IPS-NIHi7 (cell line): ENCODE data around the gene UVSSA.
"Not testable (repeated sequence)": the region's sequence is repeated elsewhere in the genome, so short reads cannot be mapped to it uniquely, and the experiment has no call there.

Experiments used
- DNase-seq: peaks from one replicate; pipeline ENCODE4 v3.0.0; 2012; ENCODE audit warnings: mixed read lengths; ENCODE audit errors: extremely low spot score

Gene UVSSA

DNA sequence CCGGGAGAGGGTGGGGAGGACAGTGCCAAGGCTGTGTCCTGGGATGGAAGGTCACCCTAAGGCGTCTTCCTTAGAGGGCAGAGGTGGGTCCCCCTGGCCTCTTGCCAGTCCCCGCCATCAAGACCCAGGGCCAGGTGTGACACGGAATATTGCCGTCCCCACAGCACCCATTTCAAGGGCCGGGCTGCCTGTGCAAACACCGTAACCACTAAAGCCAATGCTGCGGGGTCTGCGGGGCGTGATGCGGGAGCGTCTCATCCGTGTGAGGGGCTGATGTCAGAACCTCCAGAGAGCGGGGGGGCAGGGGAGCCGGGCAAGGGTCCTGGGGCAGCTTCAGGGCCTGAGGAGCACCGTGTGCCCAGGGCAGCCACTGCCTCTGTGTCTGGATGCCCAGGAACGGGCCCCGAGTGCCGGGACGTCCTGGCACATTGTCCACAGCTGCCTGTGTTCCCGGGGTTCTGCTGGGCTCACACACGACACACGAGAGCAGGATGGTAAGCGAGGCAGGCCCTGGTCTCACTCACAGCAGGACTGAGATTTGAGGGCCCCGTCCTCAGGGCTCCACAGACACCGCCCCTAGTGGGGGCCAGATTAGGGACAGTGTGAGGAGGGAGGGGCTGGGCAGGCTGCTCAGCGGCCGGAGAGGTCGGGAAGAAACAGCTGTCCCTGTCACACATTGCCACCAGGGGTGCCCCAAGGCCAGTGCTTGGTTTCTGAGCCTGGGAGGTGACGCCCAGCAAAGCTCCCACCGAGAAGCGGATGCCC lies 30.0 kb downstream of the UVSSA start:
- DNase-seq, result no peak

DNA sequence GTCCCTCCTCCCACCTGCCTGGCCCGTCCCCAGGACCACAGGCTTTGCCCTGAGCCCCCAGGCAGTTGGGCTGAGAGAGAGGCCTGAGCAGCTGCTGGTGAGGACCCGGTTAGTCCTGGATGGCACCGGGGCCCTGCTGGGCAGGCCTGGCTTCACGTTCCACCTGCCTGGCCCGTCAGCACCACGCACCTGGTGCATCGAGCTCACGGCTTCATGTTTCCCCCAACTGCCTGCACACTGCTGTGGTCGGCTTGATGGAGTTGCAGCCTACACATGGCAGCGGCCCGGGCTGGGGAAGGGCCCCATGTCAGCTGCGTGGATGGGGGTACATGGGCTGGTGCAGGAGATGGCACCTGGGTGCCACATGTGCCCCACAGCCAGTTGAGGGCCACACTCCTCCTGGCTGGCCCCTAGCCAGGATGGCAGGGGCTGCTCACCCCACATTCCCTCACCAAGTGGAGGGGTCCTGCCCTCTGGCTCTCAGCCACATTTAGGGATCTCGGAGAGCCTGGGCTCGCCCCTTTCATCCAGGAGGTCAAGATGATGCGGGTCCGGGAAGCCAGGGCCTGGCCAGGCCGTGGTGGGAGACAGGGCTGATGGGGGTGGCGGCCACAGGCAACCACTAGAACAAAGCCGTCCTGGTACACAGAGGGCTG lies 30.7 kb downstream of the UVSSA start:
- no peak for DNase-seq

DNA sequence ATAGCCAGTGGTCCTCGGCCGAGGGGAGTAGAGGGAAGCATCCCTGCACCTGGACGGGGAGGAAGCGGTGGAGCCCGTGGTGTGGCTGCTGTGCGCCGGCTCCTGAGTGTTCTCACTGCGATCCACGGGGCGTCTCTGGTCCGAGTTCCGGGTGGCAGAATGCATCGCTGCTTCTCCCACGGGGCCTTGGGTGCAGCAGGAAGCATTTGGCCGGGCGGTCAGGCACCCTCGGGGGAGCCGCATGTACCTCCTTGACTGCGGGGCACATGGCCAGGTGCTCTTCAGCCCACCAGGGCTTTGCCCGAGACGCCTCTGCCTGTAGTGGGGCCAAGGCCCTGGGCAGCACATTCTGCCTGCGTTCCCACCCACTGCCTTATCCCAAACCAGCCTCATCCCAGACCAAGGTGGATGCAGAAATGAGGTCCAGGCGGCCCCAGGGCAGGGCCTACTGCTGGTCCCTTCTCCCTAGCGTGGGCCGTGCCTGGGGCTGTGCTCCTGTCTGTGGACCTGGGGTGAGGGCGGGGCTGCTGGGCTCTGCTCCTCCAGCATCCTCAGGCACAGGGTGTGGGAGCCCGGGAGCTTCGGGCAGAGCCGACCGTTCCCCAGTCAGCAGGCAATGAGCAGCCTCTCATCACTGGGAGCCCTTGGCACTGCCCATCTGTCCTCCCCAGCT lies 31.7 kb downstream of the UVSSA start:
- no peak for DNase-seq

DNA sequence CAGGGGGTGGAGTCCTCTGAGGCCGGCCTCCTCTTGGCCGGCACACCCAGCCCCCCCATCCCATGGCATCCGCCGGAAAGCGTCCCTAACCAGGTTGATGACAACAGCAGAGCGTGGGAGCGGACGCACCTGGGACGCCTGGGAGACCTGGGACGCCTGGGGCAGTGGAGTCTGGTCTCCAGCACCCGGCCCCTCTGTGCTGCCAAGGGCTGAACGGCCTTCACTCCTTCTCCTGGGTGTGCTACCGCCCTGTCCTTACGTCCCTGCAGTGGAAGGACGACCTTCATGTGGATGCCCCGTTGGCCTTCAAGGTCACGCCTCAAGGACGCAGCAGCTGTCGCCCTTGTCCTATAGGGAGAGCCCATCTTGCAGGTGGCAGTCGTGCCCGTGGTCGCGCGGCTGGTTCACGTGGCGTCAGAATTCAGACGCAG lies 32.4 kb downstream of the UVSSA start:
- no peak for DNase-seq

DNA sequence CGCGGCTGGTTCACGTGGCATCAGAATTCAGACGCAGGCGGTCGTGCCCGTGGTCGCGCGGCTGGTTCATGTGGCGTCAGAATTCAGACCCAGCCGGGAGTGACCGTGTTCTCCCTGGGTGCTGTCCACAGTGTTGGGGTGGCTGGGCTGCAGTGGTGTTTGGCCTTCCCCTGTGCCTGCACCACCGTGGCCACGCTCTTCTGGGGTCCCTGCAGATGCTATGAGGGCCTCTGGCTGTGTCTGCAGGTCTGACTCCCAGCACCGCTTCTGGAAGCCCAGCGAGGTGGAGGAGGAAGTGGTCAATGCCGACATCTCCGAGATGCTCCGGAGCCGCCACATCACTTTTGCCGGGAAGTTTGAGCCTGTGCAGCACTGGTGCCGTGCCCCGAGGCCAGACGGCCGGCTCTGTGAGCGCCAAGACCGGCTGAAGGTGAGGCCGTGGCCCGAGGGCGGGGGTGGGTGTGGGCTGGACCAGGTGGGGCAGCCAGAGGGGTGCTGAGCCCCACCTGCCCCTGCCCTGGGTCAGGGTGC lies 32.9 kb downstream of the UVSSA start:
- DNase-seq, result no peak

DNA sequence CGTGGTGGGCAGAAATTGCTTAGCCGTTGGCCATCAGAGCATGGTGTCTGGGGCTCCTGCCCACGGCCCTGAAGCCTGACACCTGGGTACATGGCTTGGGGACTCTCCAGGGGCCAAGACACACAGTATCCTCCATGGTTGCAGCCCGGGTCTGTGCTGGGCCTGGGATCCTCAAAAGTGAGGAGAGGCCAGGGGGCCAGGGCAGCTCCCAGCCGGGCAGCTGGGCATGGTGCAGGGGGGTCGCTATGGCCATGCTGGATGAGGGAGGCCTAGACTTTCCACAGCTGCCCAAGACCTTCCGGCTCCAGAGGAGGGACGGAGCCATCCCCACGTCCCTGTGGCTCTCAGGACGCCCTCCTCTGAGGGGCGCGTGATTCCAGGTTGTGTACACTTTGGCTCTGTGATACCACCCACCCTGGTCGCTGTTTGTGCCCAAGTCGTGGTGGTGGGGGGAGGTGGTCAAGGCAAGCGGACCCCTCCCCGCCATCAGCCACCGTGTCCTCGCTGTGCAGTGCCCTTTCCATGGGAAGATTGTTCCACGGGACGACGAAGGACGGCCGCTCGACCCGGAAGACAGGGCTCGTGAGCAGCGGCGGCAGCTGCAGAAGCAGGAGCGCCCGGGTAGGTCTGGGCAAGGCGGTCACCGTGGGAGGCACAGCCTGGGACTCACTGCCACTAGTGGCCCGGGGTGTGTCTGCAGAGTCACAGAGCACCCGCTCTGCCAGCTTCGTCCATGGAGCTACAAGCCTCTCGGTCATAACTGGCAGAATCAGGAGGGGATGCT lies 33.6 kb downstream of the UVSSA start:
- no peak for DNase-seq

DNA sequence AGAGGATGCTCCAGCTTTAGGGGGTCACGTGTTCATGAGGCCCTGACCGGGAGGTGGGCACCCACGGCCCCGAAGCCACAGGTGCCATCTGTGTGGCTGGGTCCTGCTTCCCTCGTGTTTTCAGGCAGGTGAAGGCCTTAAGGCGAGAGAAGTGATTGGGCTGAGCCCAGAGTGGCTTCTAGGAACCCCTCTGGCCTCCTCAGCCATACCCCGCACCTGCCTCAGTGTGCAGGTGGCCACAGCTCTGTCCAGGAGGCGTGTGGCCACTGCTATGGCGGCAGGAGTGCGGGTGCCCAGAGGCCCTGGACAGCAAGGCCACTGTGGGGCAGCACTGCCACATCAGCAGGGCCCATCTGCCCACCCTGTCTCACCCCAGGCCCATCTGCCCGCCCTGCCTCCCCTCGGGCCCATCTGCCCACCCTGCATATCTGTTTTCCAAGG lies 34.2 kb downstream of the UVSSA start:
- no peak for DNase-seq

DNA sequence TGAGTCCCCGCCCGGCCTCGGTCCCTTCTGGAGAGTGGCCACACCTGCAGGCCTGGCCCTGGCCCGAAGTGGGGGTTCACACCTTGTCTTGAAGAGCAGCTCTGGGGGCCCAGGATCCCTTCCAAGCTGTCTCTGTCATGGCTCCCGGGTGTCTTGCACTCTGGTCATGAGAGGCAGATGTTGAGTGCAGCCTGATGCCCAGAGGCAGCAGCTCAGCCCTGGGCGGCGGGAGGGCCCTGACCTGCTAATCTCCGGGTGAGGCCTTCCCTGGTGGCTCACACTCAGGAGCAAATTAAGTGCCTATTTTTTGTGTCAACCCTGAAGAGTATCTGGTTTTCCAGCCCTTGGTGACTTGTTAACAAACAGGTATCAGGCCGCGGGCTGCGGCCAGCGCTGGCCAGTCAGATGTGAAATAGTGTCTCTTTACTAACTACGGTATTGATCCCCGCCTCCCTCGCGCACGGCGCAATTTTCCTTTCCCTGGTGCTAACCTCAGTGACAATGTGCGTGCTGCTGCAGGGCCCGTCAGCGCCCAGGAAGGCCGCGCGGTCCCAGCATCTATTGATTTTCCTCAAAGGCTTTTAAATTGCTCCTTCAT lies 35.0 kb downstream of the UVSSA start:
- no peak for DNase-seq

DNA sequence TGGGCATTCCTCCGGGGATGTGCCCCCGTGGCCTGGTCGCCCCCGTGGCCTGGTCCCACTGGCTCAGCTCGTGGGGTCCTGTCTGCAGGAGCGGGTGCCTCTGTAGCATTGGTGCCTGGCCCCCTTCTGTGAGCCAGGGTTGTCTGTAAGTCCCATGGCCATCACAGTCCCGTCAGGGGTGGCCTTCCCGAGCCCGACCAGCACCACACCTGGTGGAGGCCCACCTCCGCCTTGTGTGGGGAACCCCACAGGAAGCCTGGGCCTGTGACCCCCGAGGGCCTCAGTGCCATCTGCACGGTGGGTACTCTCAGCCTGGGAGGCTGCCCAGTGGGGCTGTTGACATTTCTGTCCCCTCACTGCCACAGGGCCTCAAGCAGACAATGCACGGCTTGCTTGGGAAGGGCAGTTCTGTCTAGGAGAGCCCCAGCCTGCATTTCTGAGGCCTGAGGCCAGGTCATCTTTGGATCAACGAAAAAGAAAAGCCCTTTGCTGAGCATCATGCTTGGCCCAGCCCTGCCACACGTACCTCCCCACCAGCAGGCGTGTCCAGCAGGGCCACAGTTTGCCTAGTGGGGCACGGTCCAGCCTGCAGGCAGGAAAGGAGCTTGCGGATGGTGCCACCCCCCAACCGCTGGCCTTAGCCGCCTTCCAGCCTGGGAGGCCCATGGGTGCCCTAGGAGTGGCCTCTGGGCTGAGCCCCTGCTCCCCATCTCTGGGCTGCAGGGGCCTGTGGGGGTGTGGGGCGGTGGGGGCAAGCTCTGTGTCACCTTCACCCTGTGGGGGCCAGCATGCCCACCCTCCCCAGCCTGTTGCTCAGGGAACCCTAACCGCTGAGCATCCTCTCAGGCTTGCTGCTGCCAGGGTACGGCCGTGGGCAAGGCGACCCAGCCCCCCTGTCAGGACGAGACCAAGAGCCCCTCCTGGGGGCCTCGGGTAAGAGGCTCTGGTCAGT lies 36.0 kb downstream of the UVSSA start:
- DNase-seq, result no peak

DNA sequence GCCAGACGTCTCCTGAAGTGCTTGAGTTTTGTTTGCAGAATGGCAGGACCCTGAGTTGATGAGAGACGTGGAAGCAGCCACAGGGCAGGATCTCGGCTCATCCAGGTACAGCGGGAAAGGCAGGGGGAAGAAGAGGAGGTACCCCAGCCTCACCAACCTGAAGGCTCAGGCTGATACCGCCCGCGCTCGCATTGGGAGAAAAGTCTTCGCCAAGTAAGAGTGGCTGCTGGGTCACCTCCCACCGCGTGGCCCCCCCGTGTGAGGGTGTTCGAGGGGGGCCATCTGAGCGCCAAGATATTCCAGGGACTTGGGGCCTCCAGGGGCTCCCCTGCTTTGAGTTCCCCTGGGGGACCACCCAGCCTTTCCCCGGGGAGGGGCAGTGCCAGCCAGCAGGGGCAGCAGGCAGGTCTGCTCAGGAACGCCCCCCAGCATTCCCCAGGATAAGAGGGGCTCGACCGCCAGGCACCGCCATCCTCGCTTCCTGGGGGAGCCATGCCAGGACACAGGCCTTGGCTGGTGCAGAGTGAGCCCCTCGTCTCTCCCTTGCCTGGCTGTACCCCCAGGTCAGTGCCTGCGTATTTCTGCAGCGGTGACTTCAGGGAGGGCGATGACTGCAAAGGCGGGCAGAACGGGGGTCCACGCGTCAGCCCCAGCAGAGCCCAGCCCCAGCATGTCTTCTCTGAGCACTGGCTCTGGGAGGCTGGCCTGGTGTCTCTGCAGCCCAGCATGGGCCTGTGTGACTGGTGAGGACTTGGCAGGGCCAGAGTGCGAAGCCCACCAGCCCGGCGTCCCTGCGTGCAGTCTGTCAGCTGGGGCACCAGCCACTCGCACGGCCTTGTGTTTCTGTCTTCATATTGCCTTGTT lies 37.0 kb downstream of the UVSSA start:
- no peak for DNase-seq

DNA sequence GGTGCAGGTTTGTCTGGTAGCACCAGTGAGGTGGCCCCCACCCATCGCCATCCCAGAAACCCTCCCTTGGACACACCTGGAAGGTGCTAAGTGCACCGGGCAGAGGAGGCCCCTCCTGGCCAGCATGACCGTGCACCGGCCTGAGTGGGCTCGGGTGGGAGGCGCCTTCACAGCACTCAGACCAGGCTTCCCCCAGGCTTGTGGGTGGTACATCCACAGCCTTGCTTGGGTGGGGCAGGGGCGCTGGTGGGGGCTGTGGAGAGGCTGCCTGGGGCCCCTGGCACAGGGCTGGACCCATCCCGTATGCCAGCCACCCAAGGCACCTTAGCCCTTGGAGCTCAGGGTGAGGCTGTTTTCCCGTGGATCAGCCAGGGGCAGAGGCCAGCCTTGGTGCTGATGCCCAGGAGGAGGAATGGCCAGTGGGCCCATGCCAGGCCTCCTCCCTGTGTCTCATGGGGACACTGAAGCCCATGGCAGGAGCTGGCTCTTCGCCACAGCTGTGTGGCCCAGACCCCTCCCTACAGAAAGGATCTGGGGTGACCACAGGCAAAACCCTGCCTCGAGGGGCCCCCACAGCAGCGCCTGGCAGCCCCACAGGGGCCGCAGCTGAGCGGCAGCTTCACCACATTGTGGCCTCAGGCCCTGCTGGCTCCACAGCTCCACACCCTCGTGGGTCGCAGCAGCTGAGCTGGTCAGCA lies 37.8 kb downstream of the UVSSA start:
- DNase-seq, result no peak

DNA sequence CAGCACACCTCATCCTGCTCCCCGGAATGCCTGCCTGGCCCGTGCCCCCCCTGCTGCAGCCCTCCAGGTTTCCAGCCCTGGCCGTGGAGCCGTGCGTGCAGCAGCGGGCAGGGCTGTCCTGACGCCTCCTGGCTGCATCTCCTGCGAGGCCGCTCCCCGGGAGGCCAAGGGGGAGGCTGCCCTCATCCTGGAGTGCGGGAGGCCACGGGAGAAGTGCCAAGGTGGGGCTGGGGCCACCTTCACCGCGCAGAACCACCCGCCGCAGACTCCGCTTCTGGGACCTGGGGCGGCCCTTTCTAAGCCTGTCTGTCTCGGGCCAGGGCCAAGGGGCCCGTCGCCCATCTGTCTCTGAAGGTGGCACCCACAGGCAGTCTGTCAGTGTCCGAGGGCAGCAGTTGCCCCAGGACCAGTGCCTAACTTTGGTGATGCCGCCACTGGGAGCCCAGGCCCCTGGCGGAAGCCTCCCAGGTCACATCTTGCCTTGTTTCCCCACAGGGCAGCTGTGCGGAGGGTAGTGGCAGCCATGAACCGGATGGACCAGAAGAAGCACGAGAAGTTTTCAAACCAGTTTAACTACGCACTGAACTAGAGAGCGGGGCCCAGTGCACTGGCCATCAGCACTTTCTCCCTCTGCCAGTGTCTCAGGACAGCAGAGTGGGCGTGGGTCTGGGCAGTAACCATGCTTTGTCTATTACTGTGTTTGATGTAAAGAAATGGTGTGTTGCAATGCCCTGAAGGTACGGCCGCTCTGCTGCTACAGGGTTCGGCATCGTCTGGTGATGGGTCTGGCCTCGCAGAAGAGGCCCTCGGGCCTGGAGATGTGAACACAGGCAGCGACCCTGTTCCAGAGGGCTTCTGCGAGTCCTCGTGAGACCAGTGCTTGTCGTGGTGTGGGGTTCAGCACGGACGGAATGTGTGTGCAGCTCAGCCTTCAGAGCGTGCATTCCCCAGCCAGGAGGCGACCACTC lies 38.6 kb downstream of the UVSSA start:
- DNase-seq, result no peak

DNA sequence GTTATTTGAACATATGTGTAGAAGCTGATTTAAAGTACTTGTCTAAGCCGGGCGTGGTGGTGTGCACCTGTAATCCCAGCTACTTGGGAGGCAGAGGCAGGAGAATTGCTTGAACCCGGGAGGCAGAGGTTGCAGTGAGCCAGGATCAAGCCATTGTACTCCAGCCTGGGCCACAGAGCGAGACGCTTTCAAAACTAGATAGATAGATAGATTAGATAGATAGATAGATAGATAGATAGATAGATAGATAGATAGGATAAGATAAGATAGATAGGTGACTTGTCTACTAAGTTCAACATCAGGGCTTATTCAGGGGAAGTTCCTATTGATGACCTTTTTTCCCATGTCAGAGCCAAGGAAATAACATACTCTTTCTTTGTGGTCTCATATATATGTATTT lies 46.4 kb downstream of the UVSSA start:
- not testable (repeated sequence) for DNase-seq

DNA sequence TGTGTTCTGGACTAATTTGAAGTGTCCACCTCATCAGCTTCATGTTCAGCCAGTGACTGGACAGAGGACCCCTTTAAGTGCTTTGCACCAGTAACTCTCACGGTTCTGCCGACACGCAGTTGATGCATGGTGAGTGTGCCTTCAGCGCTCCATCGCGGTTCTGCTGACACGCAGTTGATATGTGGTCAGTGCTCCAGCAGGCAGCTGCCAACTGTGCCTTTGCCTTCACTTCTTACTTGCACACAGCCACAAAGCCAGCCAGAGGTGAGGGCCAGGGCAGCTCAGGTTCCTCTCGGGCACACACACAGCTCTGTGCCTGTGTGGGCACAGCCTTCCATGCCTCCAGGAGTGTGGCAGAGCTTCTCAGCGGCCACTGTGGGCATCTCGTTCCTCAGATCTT lies 46.9 kb downstream of the UVSSA start:
- no peak for DNase-seq

DNA sequence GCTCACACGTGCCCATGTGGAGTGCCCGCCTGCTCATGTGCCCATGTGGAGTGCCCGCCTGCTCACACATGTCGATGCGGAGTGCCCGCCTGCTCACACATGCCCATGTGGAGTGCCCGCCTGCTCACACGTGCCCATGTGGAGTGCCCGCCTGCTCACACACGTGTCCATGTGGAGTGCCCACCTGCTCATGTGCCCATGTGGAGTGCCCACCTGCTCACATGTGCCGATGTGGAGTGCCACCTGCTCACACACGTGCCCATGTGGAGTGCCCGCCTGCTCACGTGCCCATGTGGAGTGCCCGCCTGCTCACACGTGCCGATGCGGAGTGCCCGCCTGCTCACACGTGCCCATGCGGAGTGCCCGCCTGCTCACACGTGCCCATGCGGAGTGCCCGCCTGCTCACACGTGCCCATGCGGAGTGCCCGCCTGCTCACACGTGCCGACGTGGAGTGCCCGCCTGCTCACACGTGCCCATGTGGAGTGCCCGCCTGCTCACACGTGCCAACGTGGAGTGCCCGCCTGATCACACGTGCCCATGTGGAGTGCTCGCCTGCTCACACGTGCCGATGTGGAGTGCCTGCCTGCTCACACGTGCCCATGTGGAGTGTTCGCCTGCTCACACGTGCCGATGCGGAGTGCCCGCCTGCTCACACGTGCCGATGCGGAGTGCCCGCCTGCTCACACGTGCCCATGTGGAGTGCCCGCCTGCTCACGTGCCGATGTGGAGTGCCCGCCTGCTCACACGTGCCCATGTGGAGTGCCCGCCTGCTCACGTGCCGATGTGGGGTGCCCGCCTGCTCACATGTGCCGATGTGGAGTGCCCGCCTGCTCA lies 47.8 kb downstream of the UVSSA start:
- DNase-seq, result not testable (repeated sequence)

DNA sequence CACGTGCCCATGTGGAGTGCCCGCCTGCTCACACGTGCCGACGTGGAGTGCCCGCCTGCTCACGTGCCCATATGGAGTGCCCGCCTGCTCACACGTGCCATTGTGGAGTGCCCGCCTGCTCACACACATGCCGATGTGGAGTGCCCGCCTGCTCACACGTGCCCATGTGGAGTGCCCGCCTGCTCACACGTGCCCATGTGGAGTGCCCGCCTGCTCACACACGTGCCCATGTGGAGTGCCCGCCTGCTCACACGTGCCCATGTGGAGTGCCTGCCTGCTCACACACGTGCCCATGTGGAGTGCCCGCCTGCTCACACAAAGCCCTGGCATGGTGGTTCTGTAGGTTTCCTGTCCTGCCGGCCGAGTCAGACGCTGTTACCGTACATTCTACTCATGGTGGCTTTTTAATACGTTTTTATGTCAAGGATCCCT lies 48.4 kb downstream of the UVSSA start:
- not testable (repeated sequence) for DNase-seq
